LNCaP clone FGC (cell line): ENCODE measurements around the gene PDIA5.
"Not testable (repeated sequence)": the region's sequence is repeated elsewhere in the genome, so short reads cannot be mapped to it uniquely, and the experiment has no call there.

Experiments
- DNase-seq: peaks from one replicate; pipeline ENCODE4 v3.0.0-alpha.2; 2011; ENCODE audit warnings: low read depth
- H3K4me3 ChIP-seq: 2 replicates; pipeline ENCODE4 v1.5.1; 2011; ENCODE audit warnings: mild to moderate bottlenecking, low read depth, low read length, control low read depth
- TF ChIP-seq, protein P1 (sequence below): IDR thresholded peaks from 2 replicates; pipeline ENCODE4 v1.5.1; 2012; ENCODE audit warnings: mild to moderate bottlenecking; ENCODE audit not compliant: control insufficient read depth, insufficient read depth; ENCODE audit errors: extremely low read depth

Gene PDIA5

DNA sequence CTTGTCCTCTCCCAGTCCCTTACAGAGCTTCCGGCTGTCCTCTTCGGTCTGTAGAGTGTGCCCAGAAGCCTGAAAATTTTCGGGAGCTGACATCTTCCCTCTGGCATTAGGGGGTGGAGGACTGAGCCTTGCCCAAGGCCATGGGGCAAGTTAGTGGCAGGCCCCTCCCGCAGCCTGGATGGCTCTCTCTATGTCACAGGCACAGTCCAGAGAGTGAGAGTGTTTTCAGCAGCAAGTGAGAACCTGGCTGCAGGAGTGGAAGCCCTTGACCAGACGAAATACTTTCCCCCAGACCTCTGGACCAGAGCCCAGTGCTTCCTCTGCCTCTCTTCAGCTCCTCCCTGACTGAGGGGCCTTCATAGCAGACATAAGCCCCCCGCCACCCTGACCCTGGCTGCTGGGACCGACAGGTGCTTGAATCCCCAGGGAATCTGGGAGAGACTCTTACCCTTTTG lies 84.5 kb downstream of the PDIA5 start:
- DNase-seq, result no peak
- TF ChIP-seq, protein P1, sequence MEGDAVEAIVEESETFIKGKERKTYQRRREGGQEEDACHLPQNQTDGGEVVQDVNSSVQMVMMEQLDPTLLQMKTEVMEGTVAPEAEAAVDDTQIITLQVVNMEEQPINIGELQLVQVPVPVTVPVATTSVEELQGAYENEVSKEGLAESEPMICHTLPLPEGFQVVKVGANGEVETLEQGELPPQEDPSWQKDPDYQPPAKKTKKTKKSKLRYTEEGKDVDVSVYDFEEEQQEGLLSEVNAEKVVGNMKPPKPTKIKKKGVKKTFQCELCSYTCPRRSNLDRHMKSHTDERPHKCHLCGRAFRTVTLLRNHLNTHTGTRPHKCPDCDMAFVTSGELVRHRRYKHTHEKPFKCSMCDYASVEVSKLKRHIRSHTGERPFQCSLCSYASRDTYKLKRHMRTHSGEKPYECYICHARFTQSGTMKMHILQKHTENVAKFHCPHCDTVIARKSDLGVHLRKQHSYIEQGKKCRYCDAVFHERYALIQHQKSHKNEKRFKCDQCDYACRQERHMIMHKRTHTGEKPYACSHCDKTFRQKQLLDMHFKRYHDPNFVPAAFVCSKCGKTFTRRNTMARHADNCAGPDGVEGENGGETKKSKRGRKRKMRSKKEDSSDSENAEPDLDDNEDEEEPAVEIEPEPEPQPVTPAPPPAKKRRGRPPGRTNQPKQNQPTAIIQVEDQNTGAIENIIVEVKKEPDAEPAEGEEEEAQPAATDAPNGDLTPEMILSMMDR, result no peak
- no peak overlapping the region for H3K4me3 ChIP-seq

DNA sequence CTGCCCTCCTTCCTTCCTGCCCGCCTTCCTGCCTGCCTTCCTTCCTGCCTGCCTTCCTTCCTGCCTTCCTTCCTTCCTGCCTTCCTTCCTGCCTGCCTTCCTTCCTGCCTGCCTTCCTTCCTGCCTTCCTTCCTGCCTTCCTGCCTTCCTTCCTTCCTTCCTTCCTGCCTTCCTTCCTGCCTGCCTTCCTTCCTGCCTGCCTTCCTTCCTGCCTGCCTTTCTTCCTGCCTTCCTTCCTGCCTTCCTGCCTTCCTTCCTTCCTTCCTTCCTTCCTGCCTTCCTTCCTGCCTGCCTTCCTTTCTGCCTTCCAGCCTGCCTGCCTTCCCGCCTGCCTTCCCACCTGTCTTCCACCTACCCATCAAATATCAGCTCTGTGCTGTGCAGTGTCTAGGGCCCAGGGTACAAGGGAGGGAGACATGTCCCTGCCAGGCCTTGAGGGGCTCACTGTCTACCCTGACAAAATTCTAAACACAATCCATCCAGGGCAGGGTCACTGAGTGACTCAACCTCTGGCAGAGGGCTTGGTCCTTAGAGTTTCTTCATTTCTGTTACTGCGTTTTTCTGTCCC lies 85.1 kb downstream of the PDIA5 start:
- DNase-seq, result not testable (repeated sequence)

GRCh38 chr3:123152687-123153086 lies 85.9 kb downstream of the PDIA5 start:
- TF ChIP-seq, protein P1, result no peak
- H3K4me3 ChIP-seq, result no peak overlapping the region
- no peak for DNase-seq

More for the DNA sequence above, 85.1 kb downstream of the PDIA5 start:
- H3K4me3 ChIP-seq, result not testable (repeated sequence)

- TF ChIP-seq, protein P1, result peak; percentile 18; the same call in 1 of the 2 replicates
- H3K4me3 ChIP-seq, result no peak overlapping the region
- no peak for DNase-seq
These were observed 86.5 kb downstream of the PDIA5 start for GRCh38 chr3:123153125-123154019.

DNA sequence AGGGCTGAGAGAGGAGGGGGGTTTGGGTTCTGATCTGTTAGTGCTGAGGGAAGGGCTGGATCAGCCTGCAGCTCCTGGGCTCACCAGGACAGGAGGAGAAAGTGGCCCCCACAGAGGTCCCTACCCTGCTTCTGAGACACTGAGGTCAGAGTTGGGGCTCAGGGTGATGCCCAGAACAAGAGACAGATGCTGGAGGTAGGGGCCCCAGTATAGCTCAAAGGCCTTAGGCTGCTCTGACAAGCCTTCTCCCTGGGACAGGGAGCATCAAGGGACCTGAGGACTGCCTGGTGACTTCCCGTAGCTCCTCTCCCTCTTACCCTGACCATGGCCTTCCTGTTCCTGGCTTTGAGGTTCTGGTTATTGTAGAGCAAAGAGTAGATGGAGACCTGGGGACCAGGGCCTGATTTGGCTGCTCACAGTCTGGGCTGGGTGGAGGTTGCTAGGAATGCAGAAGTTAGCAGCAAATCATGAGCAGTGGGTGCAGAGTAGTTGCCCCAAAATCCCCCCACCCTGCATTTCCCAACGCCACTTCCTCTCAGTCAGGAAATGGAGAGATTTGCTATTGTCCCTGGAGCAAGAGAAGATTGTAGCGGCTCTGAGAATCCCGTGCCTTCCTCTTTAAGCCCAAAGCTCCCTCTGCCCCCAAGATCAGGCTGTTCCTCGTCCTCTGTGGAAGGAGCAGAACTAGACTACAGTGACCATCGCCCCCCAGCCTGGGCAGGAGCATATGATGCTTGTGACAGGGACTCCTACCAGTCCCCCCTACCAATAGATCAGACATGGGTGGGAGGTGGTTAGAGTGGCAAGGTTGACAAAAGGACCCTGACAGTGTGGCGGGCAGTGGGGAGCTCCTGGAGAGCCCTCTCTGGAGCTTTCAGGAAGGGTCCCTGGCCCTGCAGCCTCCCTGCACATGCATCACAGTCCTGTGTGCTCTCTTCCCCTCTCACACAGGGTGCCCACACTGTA lies 87.5 kb downstream of the PDIA5 start:
- H3K4me3 ChIP-seq, result no peak overlapping the region
- no peak for DNase-seq
- TF ChIP-seq, protein P1, result no peak

DNA sequence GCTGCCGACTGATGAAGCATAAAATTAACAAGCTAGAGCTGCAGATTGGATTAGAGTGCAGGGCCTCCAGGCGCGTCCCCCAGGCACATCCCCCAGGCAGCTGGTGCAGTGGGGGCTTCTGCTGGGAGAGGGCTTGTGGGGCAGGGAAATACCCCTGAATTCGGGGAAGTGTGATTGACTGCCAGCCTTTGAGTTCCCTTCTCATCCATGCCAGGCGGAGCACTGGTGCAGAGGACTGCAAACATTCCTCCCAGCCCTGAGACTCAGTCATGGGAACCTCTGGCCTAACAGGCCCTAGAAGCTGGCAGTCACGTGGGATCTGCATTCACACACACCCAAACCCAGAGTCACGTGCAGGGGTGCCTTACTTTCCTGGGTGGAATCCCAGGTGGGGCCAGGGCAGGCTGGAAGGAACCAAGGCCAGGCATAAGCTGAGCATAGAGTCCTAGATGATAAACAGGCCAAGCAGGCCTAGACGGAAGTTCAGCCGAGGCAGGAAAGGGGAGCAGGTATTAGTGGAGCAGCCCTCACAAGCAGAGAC lies 88.7 kb downstream of the PDIA5 start:
- TF ChIP-seq, protein P1, result no peak
- H3K4me3 ChIP-seq, result no peak overlapping the region
- no peak for DNase-seq
